ENCODE data around the gene XPR1.

XPR1 gene

GRCh38 chr1:180594723-180595122 lies 37.1 kb upstream of the XPR1 start:
- DNase-seq (ENCODE audit: low read depth) = peak; percentile 70
- no peak for TF ChIP-seq CTCF (IDR thresholded peaks at IDR 0.05; ENCODE audit: insufficient read depth, low read depth, low read length, missing control alignments)
- H3K4me3 ChIP-seq (ENCODE audit: low read length) = no peak overlapping the region

GRCh38 chr1:180595966-180596365 lies 35.9 kb upstream of the XPR1 start:
- no peak for TF ChIP-seq CTCF (IDR thresholded peaks at IDR 0.05; ENCODE audit: insufficient read depth, low read depth, low read length, missing control alignments)
- DNase-seq (ENCODE audit: low read depth) = no peak
- no peak overlapping the region for H3K4me3 ChIP-seq (ENCODE audit: low read length)

GRCh38 chr1:180597520-180597919 lies 34.3 kb upstream of the XPR1 start:
- no peak overlapping the region for H3K4me3 ChIP-seq (ENCODE audit: low read length)
- TF ChIP-seq CTCF (IDR thresholded peaks at IDR 0.05; ENCODE audit: insufficient read depth, low read depth, low read length, missing control alignments) = no peak
- no peak for DNase-seq (ENCODE audit: low read depth)

GRCh38 chr1:180598333-180598974 lies 33.4 kb upstream of the XPR1 start:
- DNase-seq (ENCODE audit: low read depth) = peak; percentile 45
- H3K4me3 ChIP-seq (ENCODE audit: low read length) = no peak overlapping the region
- TF ChIP-seq CTCF (IDR thresholded peaks at IDR 0.05; ENCODE audit: insufficient read depth, low read depth, low read length, missing control alignments) = no peak

GRCh38 chr1:180600343-180600742 lies 31.5 kb upstream of the XPR1 start:
- TF ChIP-seq CTCF (IDR thresholded peaks at IDR 0.05; ENCODE audit: insufficient read depth, low read depth, low read length, missing control alignments) = no peak
- peak; percentile 46 for DNase-seq (ENCODE audit: low read depth)
- H3K4me3 ChIP-seq (ENCODE audit: low read length) = no peak overlapping the region

- no peak overlapping the region for H3K4me3 ChIP-seq (ENCODE audit: low read length)
- DNase-seq (ENCODE audit: low read depth) = no peak
- no peak for TF ChIP-seq CTCF (IDR thresholded peaks at IDR 0.05; ENCODE audit: insufficient read depth, low read depth, low read length, missing control alignments)
Observed at GRCh38 chr1:180601512-180601911, 30.3 kb upstream of the XPR1 start.

GRCh38 chr1:180603223-180603849 lies 28.5 kb upstream of the XPR1 start:
- no peak overlapping the region for H3K4me3 ChIP-seq (ENCODE audit: low read length)
- TF ChIP-seq CTCF (IDR thresholded peaks at IDR 0.05; ENCODE audit: insufficient read depth, low read depth, low read length, missing control alignments) = no peak
- no peak for DNase-seq (ENCODE audit: low read depth)

All from epithelial cell of esophagus (primary cell).